A549 (cell line): ENCODE data around the gene OSCP1. TPM values are rescaled to one million over a fixed set of nuclear protein-coding genes. Genes with fewer than 3 reads are reported as not detected.

ENCODE experiments used
- ATAC-seq, 2 experiments: fragments of 200-7000 bp in 1 of 2; fragments of >200 bp in 1 of 2; cut with Nextera tagmentation in 1 of 2; cut with Tn5 transposase in 1 of 2; 3 replicates each; pipeline versions ENCODE4 v1.8.0 to v1.9.1; 2018 to 2020; ENCODE audit warnings: mild to moderate bottlenecking in 1 of 2, moderate library complexity in 1 of 2
- CTCF ChIA-PET: fragments of 300-600 bp; sonication (Branson Sonifier 250); formaldehyde crosslinking; extraction: SDS; loops from one replicate; lab custom pipeline; 2021; ENCODE audit warnings: antibody characterized with exemption, inconsistent platforms; lab: Yijun Ruan, JAX
- POLR2A ChIA-PET: fragments of 350-600 bp; formaldehyde crosslinking; extraction: SDS; loops from one replicate; lab custom pipeline; 2021; ENCODE audit warnings: antibody characterized with exemption, inconsistent platforms; lab: Yijun Ruan, JAX
- DNase-seq, 2 experiments: peaks; one replicate each; pipeline versions ENCODE4 v3.0.0 to v3.0.0-alpha.2; 2011 to 2016; ENCODE audit warnings: low read depth in 1 of 2, low spot score in 1 of 2
- FAIRE-seq: peaks from 2 replicates; lab custom pipeline; 2011; peaks lifted over from hg19 to GRCh38; lab: Jason Lieb, UNC
- H3K27ac ChIP-seq, 2 experiments: fragments of >200 bp; sonication (Bioruptor Twin); formaldehyde crosslinking; 3 replicates each; pipeline ENCODE4 v1.5.1; 2016 to 2017
- H3K4me1 ChIP-seq: fragments of >200 bp; sonication (Bioruptor Twin); formaldehyde crosslinking; 3 replicates; pipeline ENCODE4 v1.6.1; 2016
- H3K4me2 ChIP-seq: fragments of >200 bp; sonication (Bioruptor Twin); formaldehyde crosslinking; 3 replicates; pipeline ENCODE4 v1.6.1; 2016
- H3K4me3 ChIP-seq: fragments of >200 bp; sonication (Bioruptor Twin); formaldehyde crosslinking; 3 replicates; pipeline ENCODE4 v1.5.1; 2016
- H3K9me3 ChIP-seq: fragments of >200 bp; sonication (Bioruptor Twin); formaldehyde crosslinking; 3 replicates; pipeline ENCODE4 v1.6.1; 2016
- CEBPB ChIP-seq, 2 experiments: fragments of >200 bp in 1 of 2; sonication (Bioruptor Twin) in 1 of 2; formaldehyde crosslinking in 1 of 2; IDR thresholded peaks; 2 replicates each; pipeline ENCODE4 v1.6.1; 2012 to 2016
- FOSL2 ChIP-seq, 2 experiments: fragments of 450-650 bp in 1 of 2; fragments of >200 bp in 1 of 2; sonication (Bioruptor Twin) in 1 of 2; formaldehyde crosslinking; IDR thresholded peaks; 2 replicates each; pipeline versions ENCODE4 v1.5.0 to v1.6.1; 2016 to 2020; ENCODE audit warnings: mild to moderate bottlenecking in 1 of 2, moderate library complexity in 1 of 2
- FOXS1 ChIP-seq: fragments of 250-450 bp; sonication (Bioruptor Pico); IDR thresholded peaks from 2 replicates; pipeline ENCODE4 v1.5.0; 2020; ENCODE audit warnings: mild to moderate bottlenecking, moderate library complexity
- HEYL ChIP-seq: fragments of 250-450 bp; sonication (Bioruptor Pico); IDR thresholded peaks from 2 replicates; pipeline ENCODE4 v1.8.0; 2021; ENCODE audit warnings: mild to moderate bottlenecking, moderate library complexity
- HMGXB4 ChIP-seq: fragments of 250-450 bp; sonication (Bioruptor Pico); IDR thresholded peaks from 2 replicates; pipeline ENCODE4 v1.5.0; 2021; ENCODE audit warnings: mild to moderate bottlenecking, moderate library complexity, borderline replicate concordance
- HOXB5 ChIP-seq: fragments of 250-450 bp; sonication (Bioruptor Pico); IDR thresholded peaks from 2 replicates; pipeline ENCODE4 v1.5.0; 2020; ENCODE audit warnings: mild to moderate bottlenecking, moderate library complexity
- JUN ChIP-seq, 2 experiments: fragments of >200 bp; sonication (Bioruptor Twin); formaldehyde crosslinking; IDR thresholded peaks; 2 replicates in 1 of 2; 3 replicates in 1 of 2; pipeline ENCODE4 v1.6.1; 2016 to 2017
- JUNB ChIP-seq: fragments of >200 bp; sonication (Bioruptor Twin); formaldehyde crosslinking; IDR thresholded peaks from 2 replicates; pipeline ENCODE4 v1.6.1; 2016
- KDM5A ChIP-seq: fragments of 200-600 bp; sonication (generic); IDR thresholded peaks from 2 replicates; pipeline ENCODE4 v1.6.1; 2016; ENCODE audit warnings: antibody characterized with exemption, mild to moderate bottlenecking
- NFE2L2 ChIP-seq: fragments of 150-350 bp; conservative IDR thresholded peaks from 2 replicates; pipeline ENCODE4 v1.6.1; 2014; ENCODE audit warnings: low read length
- RCOR1 ChIP-seq: fragments of 150-350 bp; IDR thresholded peaks from 2 replicates; pipeline ENCODE4 v1.6.1; 2014; ENCODE audit warnings: antibody characterized with exemption, low read length, low read depth
- RNF2 ChIP-seq: fragments of 200-600 bp; sonication (generic); IDR thresholded peaks from 2 replicates; pipeline ENCODE4 v1.6.1; 2016; ENCODE audit warnings: low read depth, mild to moderate bottlenecking, antibody characterized with exemption, moderate library complexity, borderline replicate concordance
- TP53 ChIP-seq: fragments of 250-450 bp; sonication (Bioruptor Pico); IDR thresholded peaks from 2 replicates; pipeline ENCODE4 v1.5.0; 2021; ENCODE audit warnings: mild to moderate bottlenecking, moderate library complexity
- ZNF302 ChIP-seq: fragments of 250-450 bp; sonication (Bioruptor Pico); IDR thresholded peaks from 2 replicates; pipeline ENCODE4 v1.9.0; 2021; ENCODE audit warnings: inconsistent platforms, mild to moderate bottlenecking, moderate library complexity
- ZSCAN20 ChIP-seq: fragments of 250-450 bp; sonication (Bioruptor Pico); IDR thresholded peaks from 2 replicates; pipeline ENCODE4 v1.8.0; 2022; ENCODE audit warnings: mild to moderate bottlenecking, moderate library complexity
- WGBS: methylation state at CpG from one replicate; pipeline ENCODE4 v1.1.6; 2017; ENCODE audit errors: missing lambda C conversion rate; 5-methylcytosine and 5-hydroxymethylcytosine counted together
- polyA plus RNA-seq, 4 experiments: library from polyadenylated mRNA; depleted of rRNA in 3 of 4; stranded (reverse); fragments of >200 nt; fragmentation: RNase III in 1 of 4; extraction: RNeasy Plus Mini Kit Qiagen cat#74134 plus additional on column Dnase treatment in 1 of 4; gene quantifications; 2 replicates in 3 of 4; 3 replicates in 1 of 4; pipeline ENCODE4 v1.2.3, GENCODE V29; 2011 to 2017
- TF ChIP-seq, protein P1 (sequence below): fragments of 150-350 bp; IDR thresholded peaks from 2 replicates; pipeline ENCODE4 v1.6.1; 2014; ENCODE audit warnings: low read depth, mild to moderate bottlenecking, low read length
- TF ChIP-seq, protein P2 (sequence below): fragments of 250-450 bp; sonication (Bioruptor Pico); IDR thresholded peaks from 2 replicates; pipeline ENCODE4 v1.5.0; 2020; ENCODE audit warnings: low read depth, mild to moderate bottlenecking, moderate library complexity
- TF ChIP-seq, protein P3 (sequence below): IDR thresholded peaks from 2 replicates; pipeline ENCODE4 v1.6.1; 2012; ENCODE audit warnings: low read depth, borderline replicate concordance

OSCP1 gene
- polyA plus RNA-seq, 2 of the 4 experiments (the other 2 are of a cell fraction), result 4.6 to 6.6 TPM

DNA sequence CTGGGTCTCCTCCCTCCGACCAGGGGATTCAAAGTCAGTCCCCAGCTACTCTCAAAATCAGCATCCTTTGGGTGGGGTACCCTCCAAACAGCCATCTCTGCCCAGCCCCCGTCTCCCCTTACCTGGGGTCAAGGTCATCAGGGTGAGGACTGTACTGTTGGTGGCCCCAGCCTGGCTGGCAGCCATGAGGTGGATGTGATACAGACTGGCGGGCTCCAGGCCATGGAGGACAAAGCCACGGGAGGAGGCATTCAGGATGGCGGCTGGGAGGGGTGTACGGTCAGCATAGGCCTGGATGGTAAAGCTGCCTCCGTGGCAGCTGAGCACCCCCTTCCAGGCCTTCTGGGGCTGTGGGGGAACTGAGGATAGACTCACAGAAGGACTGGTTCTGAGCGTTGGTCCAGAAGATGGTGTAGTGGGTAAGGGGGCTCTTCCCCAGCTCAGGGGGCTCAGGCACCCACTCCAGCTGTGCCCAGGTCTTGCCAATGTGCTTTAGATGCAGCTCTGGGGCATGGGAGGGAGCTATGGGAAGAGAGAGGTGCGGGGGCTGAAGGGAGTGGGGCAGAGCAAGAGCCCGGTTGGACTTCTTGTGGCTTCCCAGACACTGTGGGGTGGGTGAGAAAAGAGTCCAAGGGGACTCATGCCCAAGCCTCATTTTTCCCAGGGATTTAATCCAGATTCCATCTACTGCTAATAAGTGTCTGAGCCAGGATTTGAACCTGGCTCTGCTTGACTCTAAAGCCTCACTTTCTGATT lies 17.6 kb upstream of the OSCP1 start (continued):
- TF ChIP-seq, protein P1, sequence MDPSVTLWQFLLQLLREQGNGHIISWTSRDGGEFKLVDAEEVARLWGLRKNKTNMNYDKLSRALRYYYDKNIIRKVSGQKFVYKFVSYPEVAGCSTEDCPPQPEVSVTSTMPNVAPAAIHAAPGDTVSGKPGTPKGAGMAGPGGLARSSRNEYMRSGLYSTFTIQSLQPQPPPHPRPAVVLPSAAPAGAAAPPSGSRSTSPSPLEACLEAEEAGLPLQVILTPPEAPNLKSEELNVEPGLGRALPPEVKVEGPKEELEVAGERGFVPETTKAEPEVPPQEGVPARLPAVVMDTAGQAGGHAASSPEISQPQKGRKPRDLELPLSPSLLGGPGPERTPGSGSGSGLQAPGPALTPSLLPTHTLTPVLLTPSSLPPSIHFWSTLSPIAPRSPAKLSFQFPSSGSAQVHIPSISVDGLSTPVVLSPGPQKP, result no peak

DNA sequence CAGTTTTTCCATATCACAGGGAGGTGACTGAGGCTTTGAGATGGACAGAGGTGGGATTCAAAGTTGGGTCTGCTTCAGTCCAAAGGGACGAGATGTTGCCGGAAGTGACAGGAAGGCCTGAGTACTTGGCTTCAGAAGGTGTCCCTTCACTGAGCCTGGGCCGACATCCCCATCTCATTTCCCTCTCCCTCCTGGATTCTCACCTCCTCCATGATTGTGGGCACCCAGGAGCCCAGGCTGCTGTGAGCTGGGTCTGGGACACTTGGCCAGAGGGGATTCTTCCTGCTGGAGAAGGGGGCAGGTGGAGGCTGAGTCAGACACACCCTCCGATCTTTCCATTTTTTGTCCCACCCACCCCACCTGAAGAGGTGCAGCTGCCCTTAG lies 16.8 kb upstream of the OSCP1 start:
- FAIRE-seq, result no peak
- ChIA-PET POLR2A (no interaction called here), CTCF (interaction anchor here (1.0 kb wide), 1 partner anchor 8 kb away, joined by 4 read pairs; no protein-coding TSS in a partner anchor)
- Histone ChIP-seq H3K4me2 (no peak overlapping the region), H3K4me3 (no peak overlapping the region), H3K9me3 (no peaks in the 10 kb centered on the region), H3K27ac (no peak overlapping the region), H3K4me1 (peaks cover 19% of the 10 kb centered on the region)
- no peak for ATAC-seq
- DNase-seq, result no peak
- no peak for TF ChIP-seq CEBPB (IDR thresholded peaks at IDR 0.05)
- TF ChIP-seq FOXS1 (CRISPR knock-in tag), result no peak
- TF ChIP-seq RCOR1, result no peak
- no peak for TF ChIP-seq KDM5A
- TF ChIP-seq, protein P2, sequence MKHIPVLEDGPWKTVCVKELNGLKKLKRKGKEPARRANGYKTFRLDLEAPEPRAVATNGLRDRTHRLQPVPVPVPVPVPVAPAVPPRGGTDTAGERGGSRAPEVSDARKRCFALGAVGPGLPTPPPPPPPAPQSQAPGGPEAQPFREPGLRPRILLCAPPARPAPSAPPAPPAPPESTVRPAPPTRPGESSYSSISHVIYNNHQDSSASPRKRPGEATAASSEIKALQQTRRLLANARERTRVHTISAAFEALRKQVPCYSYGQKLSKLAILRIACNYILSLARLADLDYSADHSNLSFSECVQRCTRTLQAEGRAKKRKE (CRISPR knock-in tag), result no peak
- TF ChIP-seq JUN (IDR thresholded peaks at IDR 0.05), result no peak
- TF ChIP-seq TP53 (CRISPR knock-in tag), result no peak
- no peak for TF ChIP-seq HMGXB4
- TF ChIP-seq FOSL2 (IDR thresholded peaks at IDR 0.05), result no peak
- no peak for TF ChIP-seq FOSL2 (CRISPR knock-in tag; IDR thresholded peaks at IDR 0.05)
- TF ChIP-seq RNF2, result no peak
- TF ChIP-seq JUNB, result no peak
- TF ChIP-seq NFE2L2, result no peak
- no peak for TF ChIP-seq HEYL (CRISPR knock-in tag)
- TF ChIP-seq, protein P1, result no peak
- TF ChIP-seq ZNF302 (CRISPR knock-in tag), result no peak
- TF ChIP-seq ZSCAN20, result no peak
- TF ChIP-seq HOXB5 (CRISPR knock-in tag), result no peak
- TF ChIP-seq, protein P3, sequence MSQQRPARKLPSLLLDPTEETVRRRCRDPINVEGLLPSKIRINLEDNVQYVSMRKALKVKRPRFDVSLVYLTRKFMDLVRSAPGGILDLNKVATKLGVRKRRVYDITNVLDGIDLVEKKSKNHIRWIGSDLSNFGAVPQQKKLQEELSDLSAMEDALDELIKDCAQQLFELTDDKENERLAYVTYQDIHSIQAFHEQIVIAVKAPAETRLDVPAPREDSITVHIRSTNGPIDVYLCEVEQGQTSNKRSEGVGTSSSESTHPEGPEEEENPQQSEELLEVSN, result no peak
- WGBS, result 92% methylated on average over 4 of the region's 4 CpGs
